ENCODE measurements around the gene EEF1AKMT4. TPM values are rescaled to one million over a fixed set of nuclear protein-coding genes. Genes with fewer than 3 reads are reported as not detected.

The EEF1AKMT4 gene
- total and polyA plus RNA-seq, 2 of the 8 experiments (the other 6 are each of a cell fraction or from before 2014, with no cell fraction given) = 9.3 to 30.1 TPM

DNA sequence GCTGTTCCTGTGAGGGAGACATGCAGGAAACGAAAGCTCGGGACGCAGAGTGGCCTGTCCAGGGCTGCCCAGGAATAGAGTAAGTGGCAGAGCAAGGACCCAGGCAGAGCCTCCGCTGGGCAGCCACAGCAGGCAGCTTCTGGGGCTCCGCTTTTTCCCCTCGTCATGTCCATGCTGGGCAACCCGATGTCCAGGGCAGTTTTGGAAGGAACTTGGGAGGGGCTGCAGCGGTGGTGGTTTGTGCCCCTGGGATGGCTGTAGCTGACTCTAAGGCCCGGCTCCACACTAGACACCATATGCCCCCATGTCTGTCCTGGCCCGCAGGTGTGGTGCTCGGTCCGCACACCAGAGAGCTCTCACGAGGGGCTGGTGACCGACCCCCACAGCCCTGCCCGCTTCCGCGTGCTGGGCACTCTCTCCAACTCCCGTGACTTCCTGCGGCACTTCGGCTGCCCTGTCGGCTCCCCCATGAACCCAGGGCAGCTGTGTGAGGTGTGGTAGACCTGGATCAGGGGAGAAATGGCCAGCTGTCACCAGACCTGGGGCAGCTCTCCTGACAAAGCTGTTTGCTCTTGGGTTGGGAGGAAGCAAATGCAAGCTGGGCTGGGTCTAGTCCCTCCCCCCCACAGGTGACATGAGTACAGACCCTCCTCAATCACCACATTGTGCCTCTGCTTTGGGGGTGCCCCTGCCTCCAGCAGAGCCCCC, 42.4 kb downstream of the EEF1AKMT4 start:
- no peak for TF ChIP-seq KDM5A (IDR thresholded peaks at IDR 0.05; ENCODE audit: low read length)
- no peak for TF ChIP-seq TEAD4 (IDR thresholded peaks at IDR 0.05; ENCODE audit: low read depth, low read length)
- TF ChIP-seq SP1 (IDR thresholded peaks at IDR 0.05; ENCODE audit: low read depth, low read length) = no peak
- no peak for TF ChIP-seq RAD21 (IDR thresholded peaks at IDR 0.05 in 1 of 2, conservative IDR thresholded peaks at IDR 0.05 in 1 of 2; ENCODE audit: low read depth in 2 of 2, low read length in 2 of 2)
- TF ChIP-seq TBP (IDR thresholded peaks at IDR 0.05; ENCODE audit: low read depth, low read length) = no peak
- TF ChIP-seq, protein P1, sequence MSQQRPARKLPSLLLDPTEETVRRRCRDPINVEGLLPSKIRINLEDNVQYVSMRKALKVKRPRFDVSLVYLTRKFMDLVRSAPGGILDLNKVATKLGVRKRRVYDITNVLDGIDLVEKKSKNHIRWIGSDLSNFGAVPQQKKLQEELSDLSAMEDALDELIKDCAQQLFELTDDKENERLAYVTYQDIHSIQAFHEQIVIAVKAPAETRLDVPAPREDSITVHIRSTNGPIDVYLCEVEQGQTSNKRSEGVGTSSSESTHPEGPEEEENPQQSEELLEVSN (IDR thresholded peaks at IDR 0.05) = no peak
- TF ChIP-seq NANOG (IDR thresholded peaks at IDR 0.05; ENCODE audit: insufficient read depth, low read depth, low read length, poor library complexity, severe bottlenecking) = no peak
- TF ChIP-seq SAP30 (IDR thresholded peaks at IDR 0.05; ENCODE audit: insufficient read depth, insufficient replicate concordance, low read length) = no peak
- no peak for TF ChIP-seq GTF2F1 (IDR thresholded peaks at IDR 0.05; ENCODE audit: borderline replicate concordance, low read depth, low read length)
- no peaks in the 10 kb centered on the region for H3K79me1 ChIP-seq (ENCODE audit: low read depth, low read length)
- no peaks in the 10 kb centered on the region for H4K20me1 ChIP-seq (replicated peaks in 1 of 2; ENCODE audit: control insufficient read depth in 1 of 2, insufficient read depth in 2 of 2, low read length in 2 of 2)
- H3K9me3 ChIP-seq (ENCODE audit: insufficient read depth in 2 of 2, low read depth in 1 of 2, low read length in 1 of 2) = no peaks in the 10 kb centered on the region
- no peak overlapping the region for H2BK120ac ChIP-seq (replicated peaks; ENCODE audit: low read depth, low read length)
- no peak overlapping the region for H2AK5ac ChIP-seq (ENCODE audit: low read depth, low read length)
- H4K8ac ChIP-seq (ENCODE audit: extremely low read depth, insufficient read depth, low read length) = no peak overlapping the region; the same call in 1 of the 2 replicates
- H2AFZ ChIP-seq (ENCODE audit: low read length) = no peak overlapping the region
- H2BK15ac ChIP-seq (ENCODE audit: low read length) = no peak overlapping the region; the same call in 1 of the 2 replicates
- ChIA-PET POLR2A (ENCODE audit: partially characterized antibody) (interaction anchor here (0.6 to 1.3 kb wide), 3 partner anchors 29 to 71 kb away, joined by 3 read pairs; no protein-coding TSS in a partner anchor), CTCF (ENCODE audit: partially characterized antibody) (interaction anchor here (0.6 to 8.3 kb wide), 10 partner anchors 9 to 394 kb away, joined by 3 to 52 read pairs (median 4); partner anchors contain the start of genes EEF1AKMT4 and VWA5B2)
- no peak overlapping the region for H3K18ac ChIP-seq (ENCODE audit: extremely low read depth, low read length)
- DNase-seq (ENCODE audit: low read depth in 1 of 2, low spot score in 2 of 2) (no peak), FAIRE-seq (no peak)
- no peak overlapping the region for H2BK12ac ChIP-seq (ENCODE audit: low read depth, low read length)
- H3K27ac ChIP-seq (ENCODE audit: low read depth, low read length) = no peak overlapping the region
- no peak overlapping the region for H3K4me3 ChIP-seq (ENCODE audit: extremely low read depth in 1 of 4, insufficient read depth in 2 of 4, low read depth in 3 of 4, low read length in 4 of 4)
- H3K23ac ChIP-seq (ENCODE audit: insufficient read length) = no peak overlapping the region
- H4K91ac ChIP-seq (replicated peaks; ENCODE audit: insufficient read length, low read length) = no peak overlapping the region
- H3K56ac ChIP-seq (replicated peaks; ENCODE audit: insufficient read length, low read depth, low read length) = no peak overlapping the region
- no peak overlapping the region for H3K14ac ChIP-seq (ENCODE audit: insufficient read length)
- no peaks in the 10 kb centered on the region for H3K27me3 ChIP-seq (replicated peaks in 1 of 4; ENCODE audit: control insufficient read depth in 3 of 4, extremely low read depth in 1 of 4, insufficient read depth in 3 of 4, low read length in 3 of 4)
- H2BK20ac ChIP-seq (ENCODE audit: low read length) = no peak overlapping the region
- H3K79me2 ChIP-seq (ENCODE audit: control insufficient read depth in 1 of 2, insufficient read depth in 2 of 2, low read length in 2 of 2) = no peaks in the 10 kb centered on the region
- no peak overlapping the region for H4K5ac ChIP-seq (ENCODE audit: insufficient read length, low read depth, low read length)
- H3K4me1 ChIP-seq (replicated peaks in 1 of 4; ENCODE audit: control insufficient read depth in 3 of 4, insufficient read depth in 4 of 4, low read length in 3 of 4) = no peaks in the 10 kb centered on the region
- H3K4me2 ChIP-seq (ENCODE audit: insufficient read depth in 1 of 2, low read depth in 2 of 2, low read length in 2 of 2) = no peak overlapping the region
- no peaks in the 10 kb centered on the region for H3K23me2 ChIP-seq (ENCODE audit: low read depth, low read length)
- H3K36me3 ChIP-seq (ENCODE audit: control insufficient read depth in 2 of 4, insufficient read depth in 4 of 4, low read length in 3 of 4) = no peaks in the 10 kb centered on the region
- no peak overlapping the region for H2BK5ac ChIP-seq (ENCODE audit: low read depth, low read length)
- peak overlapping the region in 2 of 4 experiments; percentile 2 to 37; a peak in 2 of 7 replicates for H3K9ac ChIP-seq (replicated peaks in 1 of 4; ENCODE audit: extremely low read depth in 1 of 4, low read depth in 3 of 4, low read length in 3 of 4)
- 92% methylated on average over 20 of the region's 21 CpGs; no CpG with 5 or more reads in 1 of the 2 experiments for WGBS, 2 experiments (ENCODE audit: extremely low coverage in 1 of 2, insufficient coverage in 1 of 2, insufficient read length in 1 of 2, insufficient replicate concordance in 2 of 2, low coverage in 1 of 2, low lambda C conversion rate in 2 of 2, missing lambda C conversion rate in 1 of 2)
- no peak overlapping the region for H3K4ac ChIP-seq (replicated peaks; ENCODE audit: insufficient read length, low read depth, low read length)

Measured in H1 (cell line).